Activated CD4-positive, alpha-beta T cell treated with anti-CD3 and anti-CD28 coated beads for 36 hours (primary cell): ENCODE results near the gene TIA1. TPM values are rescaled to one million over a fixed set of nuclear protein-coding genes. Genes with fewer than 3 reads are reported as not detected.
A peak's percentile ranks its signal among the peaks of the same experiment; 100 is the strongest.

Source experiments
- ATAC-seq: fragments of 200-7000 bp; cut with Tn5 transposase; one replicate; pipeline ENCODE4 v1.10.0; 2021; ENCODE audit warnings: mild to moderate bottlenecking, moderate library complexity
- CTCF ChIA-PET: fragments of 350-600 bp; sonication (Branson Sonifier 250); formaldehyde crosslinking; loops from one replicate; lab custom pipeline; 2021; ENCODE audit warnings: antibody characterized with exemption; lab: Charles Lee
- POLR2A ChIA-PET: fragments of 350-600 bp; sonication (Branson Sonifier 250); formaldehyde crosslinking; loops from one replicate; lab custom pipeline; 2021; ENCODE audit warnings: antibody characterized with exemption, inconsistent platforms; lab: Charles Lee
- DNase-seq: peaks from one replicate; pipeline ENCODE4 v3.0.0-alpha.2; 2020
- H3K27ac Mint-ChIP-seq: one replicate; pipeline ENCODE4 v1.8.0; 2021; ENCODE audit warnings: mixed read lengths
- H3K27me3 Mint-ChIP-seq: one replicate; pipeline ENCODE4 v1.8.0; 2021; ENCODE audit warnings: mixed read lengths
- H3K36me3 Mint-ChIP-seq: one replicate; pipeline ENCODE4 v1.8.0; 2021; ENCODE audit warnings: low read depth, mixed read lengths
- H3K4me1 Mint-ChIP-seq: one replicate; pipeline ENCODE4 v1.8.0; 2021; ENCODE audit warnings: mixed read lengths
- H3K4me3 Mint-ChIP-seq: one replicate; pipeline ENCODE4 v1.8.0; 2021; ENCODE audit warnings: mild to moderate bottlenecking, moderate library complexity, mixed read lengths
- H3K9me3 Mint-ChIP-seq: one replicate; pipeline ENCODE4 v1.8.0; 2021; ENCODE audit warnings: low read depth, mixed read lengths
- intact Hi-C, 2 experiments: fragments of 100-400 bp; cut with DNase I in 1 of 2; cut with micrococcal nuclease in 1 of 2; formaldehyde crosslinking; loops; one replicate each; pipeline versions ENCODE4 v1.14.2 to v1.15.1; 2022 to 2024; cut with DNase I, micrococcal nuclease
- total RNA-seq, 2 experiments: library from RNA; stranded (reverse); gene quantifications; one replicate each; pipeline ENCODE4 v1.2.3, GENCODE V29; 2021

TIA1 gene
- total RNA-seq, 2 experiments from 2014 or later, result 85.4 to 98.3 TPM

GRCh38 chr2:70214953-70215549, 33.4 kb downstream of the TIA1 start:
- H3K36me3 Mint-ChIP-seq, result peaks cover 46% of the 10 kb centered on the region

GRCh38 chr2:70214365-70214764, 34.1 kb downstream of the TIA1 start:
- Mint-ChIP-seq H3K4me3 (no peak overlapping the region), H3K27me3 (no peaks in the 10 kb centered on the region), H3K36me3 (peaks cover 43% of the 10 kb centered on the region), H3K27ac (peak overlapping the region; percentile 22), H3K4me1 (peaks cover 36% of the 10 kb centered on the region), H3K9me3 (no peaks in the 10 kb centered on the region)
- intact Hi-C loops, result no loop called here
- CTCF ChIA-PET, result no interaction called here
- DNase-seq, result no peak
- no peak for ATAC-seq
- POLR2A ChIA-PET, result interaction anchor here (0.6 kb wide), 1 partner anchor 22 kb away, joined by 4 read pairs; no protein-coding TSS in a partner anchor

More at GRCh38 chr2:70214953-70215549, 33.4 kb downstream of the TIA1 start:
- intact Hi-C loops, result no loop called here
- Mint-ChIP-seq H3K4me1 (peaks cover 31% of the 10 kb centered on the region), H3K27me3 (no peaks in the 10 kb centered on the region), H3K9me3 (no peaks in the 10 kb centered on the region), H3K27ac (no peak overlapping the region), H3K4me3 (no peak overlapping the region)
- ChIA-PET CTCF (no interaction called here), POLR2A (interaction anchor here (0.6 kb wide), 1 partner anchor 24 kb away, joined by 12 read pairs; the partner anchor contains the start of gene C2orf42)
- DNase-seq, result no peak
- no peak for ATAC-seq

GRCh38 chr2:70212298-70212932, 36.0 kb downstream of the TIA1 start:
- ChIA-PET POLR2A (interaction anchor here (0.6 kb wide), 1 partner anchor 11 kb away, joined by 6 read pairs; no protein-coding TSS in a partner anchor), CTCF (interaction anchor here (0.5 kb wide), 1 partner anchor 426 kb away, joined by 3 read pairs; no protein-coding TSS in a partner anchor)
- Mint-ChIP-seq H3K27me3 (no peaks in the 10 kb centered on the region), H3K27ac (peak overlapping the region; percentile 22), H3K9me3 (no peaks in the 10 kb centered on the region), H3K36me3 (peaks cover 32% of the 10 kb centered on the region), H3K4me3 (no peak overlapping the region), H3K4me1 (peaks cover 22% of the 10 kb centered on the region)
- DNase-seq, result no peak
- intact Hi-C loops, result no loop called here
- no peak for ATAC-seq

- Mint-ChIP-seq H3K4me3 (no peak overlapping the region), H3K4me1 (peaks cover 22% of the 10 kb centered on the region), H3K36me3 (peaks cover 26% of the 10 kb centered on the region), H3K27ac (no peak overlapping the region), H3K9me3 (no peaks in the 10 kb centered on the region), H3K27me3 (no peaks in the 10 kb centered on the region)
- intact Hi-C loops, result no loop called here
- POLR2A ChIA-PET, result no interaction called here
- CTCF ChIA-PET, result no interaction called here
- ATAC-seq, result no peak
- DNase-seq, result no peak
Observed at GRCh38 chr2:70211595-70211994, 36.8 kb downstream of the TIA1 start.

GRCh38 chr2:70204452-70204851, 44.0 kb downstream of the TIA1 start:
- ChIA-PET CTCF (no interaction called here), POLR2A (no interaction called here)
- ATAC-seq (no peak), DNase-seq (no peak)
- no peak overlapping the region for H3K27ac Mint-ChIP-seq
- H3K9me3 Mint-ChIP-seq, result no peaks in the 10 kb centered on the region
- no peaks in the 10 kb centered on the region for H3K27me3 Mint-ChIP-seq
- H3K4me3 Mint-ChIP-seq, result no peak overlapping the region
- intact Hi-C loops, result no loop called here
- H3K4me1 Mint-ChIP-seq, result no peaks in the 10 kb centered on the region
- peaks cover 2% of the 10 kb centered on the region for H3K36me3 Mint-ChIP-seq

GRCh38 chr2:70203086-70203485, 45.3 kb downstream of the TIA1 start:
- ChIA-PET POLR2A (no interaction called here), CTCF (interaction anchor here (0.7 kb wide), 1 partner anchor 302 kb away, joined by 3 read pairs; no protein-coding TSS in a partner anchor)
- ATAC-seq (no peak), DNase-seq (no peak)
- no peak overlapping the region for H3K27ac Mint-ChIP-seq
- H3K27me3 Mint-ChIP-seq, result no peaks in the 10 kb centered on the region
- no peak overlapping the region for H3K4me3 Mint-ChIP-seq
- H3K9me3 Mint-ChIP-seq, result no peaks in the 10 kb centered on the region
- intact Hi-C loops, result no loop called here
- H3K36me3 Mint-ChIP-seq, result peaks cover 1% of the 10 kb centered on the region
- no peaks in the 10 kb centered on the region for H3K4me1 Mint-ChIP-seq

GRCh38 chr2:70202236-70202806, 46.1 kb downstream of the TIA1 start:
- ChIA-PET CTCF (interaction anchor here (0.8 kb wide), 1 partner anchor 82 kb away, joined by 3 read pairs; no protein-coding TSS in a partner anchor), POLR2A (no interaction called here)
- no peaks in the 10 kb centered on the region for H3K36me3 Mint-ChIP-seq
- H3K27me3 Mint-ChIP-seq, result no peaks in the 10 kb centered on the region
- ATAC-seq (no peak), DNase-seq (no peak)
- no peak overlapping the region for H3K27ac Mint-ChIP-seq
- H3K9me3 Mint-ChIP-seq, result no peaks in the 10 kb centered on the region
- no peak overlapping the region for H3K4me3 Mint-ChIP-seq
- intact Hi-C loops, result no loop called here
- no peaks in the 10 kb centered on the region for H3K4me1 Mint-ChIP-seq

- no peak for DNase-seq
- no peak overlapping the region for H3K27ac Mint-ChIP-seq
- no peaks in the 10 kb centered on the region for H3K4me1 Mint-ChIP-seq
- H3K4me3 Mint-ChIP-seq, result no peak overlapping the region
- no peak for ATAC-seq
- ChIA-PET POLR2A (no interaction called here), CTCF (interaction anchor here (0.7 to 0.8 kb wide), 4 partner anchors 52 to 748 kb away, joined by 3 to 5 read pairs (median 4); no protein-coding TSS in a partner anchor)
- intact Hi-C loops, result no loop called here
- H3K27me3 Mint-ChIP-seq, result no peaks in the 10 kb centered on the region
- no peaks in the 10 kb centered on the region for H3K9me3 Mint-ChIP-seq
- H3K36me3 Mint-ChIP-seq, result no peaks in the 10 kb centered on the region
Observed at GRCh38 chr2:70201831-70202230, 46.6 kb downstream of the TIA1 start.

- Mint-ChIP-seq H3K4me3 (no peak overlapping the region), H3K4me1 (no peaks in the 10 kb centered on the region), H3K36me3 (no peaks in the 10 kb centered on the region), H3K27me3 (no peaks in the 10 kb centered on the region), H3K27ac (no peak overlapping the region), H3K9me3 (no peaks in the 10 kb centered on the region)
- POLR2A ChIA-PET, result no interaction called here
- CTCF ChIA-PET, result interaction anchor here (0.7 to 0.8 kb wide), 4 partner anchors 52 to 747 kb away, joined by 3 to 5 read pairs (median 4); no protein-coding TSS in a partner anchor
- intact Hi-C loops, result no loop called here
- DNase-seq, result no peak
- no peak for ATAC-seq
Observed at GRCh38 chr2:70201225-70201768, 47.1 kb downstream of the TIA1 start.

GRCh38 chr2:70199320-70199864, 49.0 kb downstream of the TIA1 start:
- Mint-ChIP-seq H3K4me1 (no peaks in the 10 kb centered on the region), H3K4me3 (no peak overlapping the region), H3K27me3 (no peaks in the 10 kb centered on the region), H3K27ac (no peak overlapping the region), H3K36me3 (no peaks in the 10 kb centered on the region), H3K9me3 (no peaks in the 10 kb centered on the region)
- ATAC-seq (no peak), DNase-seq (no peak)
- intact Hi-C loops, result no loop called here
- POLR2A ChIA-PET, result no interaction called here
- CTCF ChIA-PET, result no interaction called here

- intact Hi-C loops, result no loop called here
- H3K36me3 Mint-ChIP-seq, result peaks cover 7% of the 10 kb centered on the region
- H3K9me3 Mint-ChIP-seq, result no peaks in the 10 kb centered on the region
- H3K27ac Mint-ChIP-seq, result no peak overlapping the region
- H3K4me3 Mint-ChIP-seq, result no peak overlapping the region
- CTCF ChIA-PET, result interaction anchor here (0.9 kb wide), 1 partner anchor 92 kb away, joined by 3 read pairs; no protein-coding TSS in a partner anchor
- no peak for DNase-seq
- no peaks in the 10 kb centered on the region for H3K27me3 Mint-ChIP-seq
- ATAC-seq, result no peak
- H3K4me1 Mint-ChIP-seq, result peaks cover 16% of the 10 kb centered on the region
- POLR2A ChIA-PET, result interaction anchor here (0.6 to 2.4 kb wide), 3 partner anchors 15 to 99 kb away, joined by 5 to 8 read pairs (median 5); no protein-coding TSS in a partner anchor
Observed at GRCh38 chr2:70192516-70192915, 55.9 kb downstream of the TIA1 start.
